ENCODE measurements around the gene AGAP1. TPM values are rescaled to one million over a fixed set of nuclear protein-coding genes. Genes with fewer than 3 reads are reported as not detected.

AGAP1 gene
- total and polyA plus RNA-seq, 2 donors (not counting 3 experiments of a cell fraction or from before 2014, with no cell fraction given), result 10.2 to 20.9 TPM

DNA sequence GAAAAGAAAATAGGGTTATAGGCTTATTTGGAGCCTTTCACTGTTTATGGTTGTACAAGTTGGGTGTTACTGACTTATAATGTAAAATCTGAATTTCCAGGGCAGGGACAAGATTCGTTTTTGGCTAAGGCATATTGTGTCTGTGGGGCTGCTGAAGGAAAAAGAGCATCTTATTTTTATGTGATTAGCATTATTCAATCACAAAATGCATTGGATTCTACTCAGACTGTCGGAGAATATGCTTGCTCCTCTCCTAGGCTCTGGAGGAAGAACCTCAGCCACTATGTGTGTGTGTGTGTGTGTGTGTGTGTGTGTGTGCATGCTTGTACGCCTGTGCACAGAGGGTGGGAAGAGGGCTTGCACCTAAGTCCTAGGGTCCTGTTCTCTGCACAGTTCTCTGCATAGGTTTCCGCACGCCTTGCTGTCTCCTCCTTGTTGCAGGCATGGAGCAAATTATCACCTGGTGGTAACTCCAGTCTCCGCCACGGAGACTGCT is 44.3 kb downstream of the AGAP1 start:
- no peaks in the 10 kb centered on the region for H4K20me1 ChIP-seq (replicated peaks; ENCODE audit: control insufficient read depth, extremely low read depth, insufficient read depth, low read length)
- no peak overlapping the region for H3K9ac ChIP-seq (replicated peaks; ENCODE audit: extremely low read depth, insufficient read depth, low read length)
- CTCF ChIA-PET, result interaction anchor here (1.3 kb wide), 1 partner anchor 14 kb away, joined by 3 read pairs; no protein-coding TSS in a partner anchor
- intact Hi-C loops (cut with micrococcal nuclease) (no loop called here), dilution Hi-C loops (cut with MboI; ENCODE audit: extremely low pct_ligation_motif_present, low sequenced_read_pairs) (no loop called here)
- H3K27me3 ChIP-seq (ENCODE audit: control insufficient read depth in 2 of 2, insufficient read depth in 2 of 2, low read length in 2 of 2), result no peaks in the 10 kb centered on the region
- no peaks in the 10 kb centered on the region for H3K79me2 ChIP-seq (ENCODE audit: control insufficient read depth, insufficient read depth, low read length)
- no peak overlapping the region for H2AFZ ChIP-seq (ENCODE audit: low read depth, low read length)
- DNase-seq (ENCODE audit: low read depth, low spot score) (no peak), FAIRE-seq (no peak)
- H3K4me1 ChIP-seq (ENCODE audit: control insufficient read depth, extremely low read depth, insufficient read depth, low read length), result no peaks in the 10 kb centered on the region
- no TSS peak for BruUV-seq (replicated peaks)
- POLR2A ChIA-PET, result no interaction called here
- H3K9me3 ChIP-seq (replicated peaks; ENCODE audit: control insufficient read depth, insufficient read depth, low read length), result no peaks in the 10 kb centered on the region
- TF ChIP-seq MYC (IDR thresholded peaks at IDR 0.05; ENCODE audit: low read depth, low read length) (no peak), JUN (IDR thresholded peaks at IDR 0.05; ENCODE audit: borderline replicate concordance, insufficient read depth, insufficient read length, low read depth) (no peak), POLR2A (IDR thresholded peaks at IDR 0.05; ENCODE audit: low read depth, low read length) (no peak), POLR2AphosphoS5 (IDR thresholded peaks at IDR 0.05; ENCODE audit: insufficient read depth, low read depth, low read length) (no peak), FOS (IDR thresholded peaks at IDR 0.05; ENCODE audit: borderline replicate concordance, insufficient read depth, low read length) (no peak), GATA2 (IDR thresholded peaks at IDR 0.05; ENCODE audit: insufficient read depth, insufficient read length, low read depth, low read length) (no peak), EZH2 (IDR thresholded peaks at IDR 0.05; ENCODE audit: borderline replicate concordance, low read depth, low read length, severe bottlenecking) (no peak)
- TF ChIP-seq, protein P1, sequence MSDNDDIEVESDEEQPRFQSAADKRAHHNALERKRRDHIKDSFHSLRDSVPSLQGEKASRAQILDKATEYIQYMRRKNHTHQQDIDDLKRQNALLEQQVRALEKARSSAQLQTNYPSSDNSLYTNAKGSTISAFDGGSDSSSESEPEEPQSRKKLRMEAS (IDR thresholded peaks at IDR 0.05; ENCODE audit: insufficient read depth, insufficient read length), result no peak
- TF ChIP-seq, protein P2, sequence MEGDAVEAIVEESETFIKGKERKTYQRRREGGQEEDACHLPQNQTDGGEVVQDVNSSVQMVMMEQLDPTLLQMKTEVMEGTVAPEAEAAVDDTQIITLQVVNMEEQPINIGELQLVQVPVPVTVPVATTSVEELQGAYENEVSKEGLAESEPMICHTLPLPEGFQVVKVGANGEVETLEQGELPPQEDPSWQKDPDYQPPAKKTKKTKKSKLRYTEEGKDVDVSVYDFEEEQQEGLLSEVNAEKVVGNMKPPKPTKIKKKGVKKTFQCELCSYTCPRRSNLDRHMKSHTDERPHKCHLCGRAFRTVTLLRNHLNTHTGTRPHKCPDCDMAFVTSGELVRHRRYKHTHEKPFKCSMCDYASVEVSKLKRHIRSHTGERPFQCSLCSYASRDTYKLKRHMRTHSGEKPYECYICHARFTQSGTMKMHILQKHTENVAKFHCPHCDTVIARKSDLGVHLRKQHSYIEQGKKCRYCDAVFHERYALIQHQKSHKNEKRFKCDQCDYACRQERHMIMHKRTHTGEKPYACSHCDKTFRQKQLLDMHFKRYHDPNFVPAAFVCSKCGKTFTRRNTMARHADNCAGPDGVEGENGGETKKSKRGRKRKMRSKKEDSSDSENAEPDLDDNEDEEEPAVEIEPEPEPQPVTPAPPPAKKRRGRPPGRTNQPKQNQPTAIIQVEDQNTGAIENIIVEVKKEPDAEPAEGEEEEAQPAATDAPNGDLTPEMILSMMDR (IDR thresholded peaks at IDR 0.05; ENCODE audit: extremely low read depth in 1 of 2, insufficient read depth in 1 of 2, low read depth in 1 of 2, low read length in 2 of 2), result no peak
- no peak overlapping the region for H3K4me2 ChIP-seq (ENCODE audit: insufficient read depth, low read length)
- H3K36me3 ChIP-seq (ENCODE audit: control insufficient read depth in 2 of 2, extremely low read depth in 1 of 2, insufficient read depth in 2 of 2, low read length in 2 of 2), result no peaks in the 10 kb centered on the region
- H3K4me3 ChIP-seq (replicated peaks in 1 of 3; ENCODE audit: insufficient read depth in 1 of 3, low read depth in 1 of 3, low read length in 3 of 3), result no peak overlapping the region
- H3K9me1 ChIP-seq (replicated peaks; ENCODE audit: control insufficient read depth, extremely low read depth, insufficient read depth, low read length), result no peaks in the 10 kb centered on the region
- H3K27ac ChIP-seq (ENCODE audit: insufficient read depth, low read depth, low read length), result no peak overlapping the region

All from endothelial cell of umbilical vein (primary cell).